K562 (cell line): ENCODE data around the gene PDE1A. TPM values are rescaled to one million over a fixed set of nuclear protein-coding genes. Genes with fewer than 3 reads are reported as not detected.

Experiments
- ATAC-seq: fragments of 200-7000 bp; cut with Tn5 transposase; 3 replicates; pipeline ENCODE4 v1.9.1; 2020; ENCODE audit warnings: moderate library complexity
- BruUV-seq: library from RNA; stranded (reverse); fragments of 400-500 nt; replicated peaks from 2 replicates; lab custom pipeline; 2021; lab: Mats Ljungman, UMichigan
- CTCF ChIA-PET: fragments of 300-600 bp; formaldehyde crosslinking; extraction: SDS; loops from one replicate; lab custom pipeline; 2021; ENCODE audit warnings: low intra/inter-chr PET ratio; lab: Yijun Ruan, JAX
- POLR2A ChIA-PET: fragments of 300-600, 350-650 bp; sonication (Branson Sonifier 250); formaldehyde crosslinking; extraction: SDS; loops from one replicate; lab custom pipeline; 2021; ENCODE audit warnings: antibody characterized with exemption, inconsistent platforms; lab: Yijun Ruan, JAX
- DNase-seq, 4 experiments: peaks; one replicate each; pipeline versions ENCODE4 v3.0.0 to v3.0.0-alpha.2; 2011 to 2018; ENCODE audit warnings: low spot score in 3 of 4, mixed read lengths in 3 of 4; ENCODE audit errors: extremely low read depth in 1 of 4
- FAIRE-seq: peaks from 2 replicates; lab custom pipeline; 2011; peaks lifted over from hg19 to GRCh38; lab: Jason Lieb, UNC
- H2AFZ ChIP-seq: 2 replicates; pipeline ENCODE4 v1.6.0; 2011; ENCODE audit warnings: low read depth, low read length, control low read depth, inconsistent platforms
- H3K27ac ChIP-seq: fragments of 200-600 bp; 3 replicates; pipeline ENCODE4 v1.8.0; 2011; ENCODE audit warnings: low read depth, mild to moderate bottlenecking, control low read depth, inconsistent platforms, low read length, moderate library complexity, mixed read lengths; ENCODE audit errors: extremely low read depth
- H3K27me3 ChIP-seq, 2 experiments: fragments of 300-600 bp in 1 of 2; 2 replicates in 1 of 2; 3 replicates in 1 of 2; pipeline versions ENCODE4 v1.6.0 to v1.8.0; 2011; ENCODE audit warnings: inconsistent platforms in 2 of 2, low read length in 2 of 2, mild to moderate bottlenecking in 1 of 2, mixed read lengths in 1 of 2, moderate library complexity in 1 of 2; ENCODE audit not compliant: control insufficient read depth in 2 of 2, insufficient read depth in 2 of 2
- H3K36me3 ChIP-seq: fragments of 300-600 bp; 3 replicates; pipeline ENCODE4 v1.8.0; 2011; ENCODE audit warnings: mild to moderate bottlenecking, low read length, inconsistent platforms; ENCODE audit not compliant: control insufficient read depth, insufficient read depth
- H3K4me1 ChIP-seq, 2 experiments: fragments of 200-600 bp in 1 of 2; replicated peaks in 1 of 2; 2 replicates in 1 of 2; 3 replicates in 1 of 2; pipeline versions ENCODE4 v1.5.1 to v1.8.0; 2011; ENCODE audit warnings: inconsistent platforms in 2 of 2, low read length in 2 of 2, mild to moderate bottlenecking in 1 of 2, mixed read lengths in 1 of 2, moderate library complexity in 1 of 2; ENCODE audit not compliant: control insufficient read depth in 2 of 2, insufficient read depth in 2 of 2
- H3K4me2 ChIP-seq: 2 replicates; pipeline ENCODE4 v1.6.1; 2011; ENCODE audit warnings: low read length, control low read depth, inconsistent platforms, mixed read lengths; ENCODE audit not compliant: insufficient read depth
- H3K4me3 ChIP-seq: fragments of 200-600 bp; sonication (generic), shearing (Covaris generic); 2 replicates; pipeline ENCODE4 v1.5.1; 2016; ENCODE audit warnings: control low read depth, inconsistent platforms
- H3K79me2 ChIP-seq: fragments of 200-600 bp; 3 replicates; pipeline ENCODE4 v1.8.0; 2011; ENCODE audit warnings: low read length, inconsistent platforms; ENCODE audit not compliant: control insufficient read depth, insufficient read depth
- H3K9ac ChIP-seq, 2 experiments: 2 replicates each; pipeline versions ENCODE4 v1.6.0 to v1.6.1; 2011; ENCODE audit warnings: low read depth in 2 of 2, low read length in 2 of 2, control low read depth in 1 of 2, inconsistent platforms in 1 of 2, mild to moderate bottlenecking in 1 of 2, mixed read lengths in 1 of 2; ENCODE audit not compliant: insufficient read depth in 1 of 2
- H3K9me1 ChIP-seq: one replicate; pipeline ENCODE4 v1.6.0; 2011; ENCODE audit warnings: inconsistent platforms, mild to moderate bottlenecking, low read length, moderate library complexity; ENCODE audit not compliant: control insufficient read depth, insufficient read depth
- H3K9me3 ChIP-seq: replicated peaks from 2 replicates; pipeline ENCODE4 v1.5.1; 2011; ENCODE audit warnings: low read depth, low read length, inconsistent platforms; ENCODE audit not compliant: control insufficient read depth, insufficient read depth
- H4K20me1 ChIP-seq: replicated peaks from 2 replicates; pipeline ENCODE4 v1.6.1; 2011; ENCODE audit warnings: low read length, inconsistent platforms, mixed read lengths; ENCODE audit not compliant: control insufficient read depth, insufficient read depth
- CEBPB ChIP-seq: fragments of 450-650 bp; IDR thresholded peaks from 2 replicates; pipeline ENCODE4 v1.6.1; 2016; ENCODE audit warnings: missing genetic modification characterization, missing compliant biosample characterization
- CEBPG ChIP-seq, 3 experiments: fragments of 200-800 bp in 1 of 3; sonication (Bioruptor generic) in 1 of 3; sonication (generic) in 1 of 3; formaldehyde crosslinking in 1 of 3; IDR thresholded peaks in 2 of 3; conservative IDR thresholded peaks in 1 of 3; 2 replicates each; pipeline versions ENCODE4 v1.6.1 to v1.8.0; 2016 to 2022; ENCODE audit warnings: missing compliant biosample characterization in 2 of 3, missing genetic modification characterization in 2 of 3, mild to moderate bottlenecking in 1 of 3, missing genetic modification reagents in 1 of 3
- EGR1 ChIP-seq: fragments of 450-650 bp; conservative IDR thresholded peaks from 2 replicates; pipeline ENCODE4 v1.6.1; 2017; ENCODE audit warnings: mild to moderate bottlenecking
- KLF10 ChIP-seq: fragments of 250-450 bp; sonication (Bioruptor Pico); IDR thresholded peaks from 2 replicates; pipeline ENCODE4 v1.6.1; 2021; ENCODE audit warnings: matching md5 sums
- MTF1 ChIP-seq: fragments of 250-450 bp; sonication (Bioruptor Pico); IDR thresholded peaks from 2 replicates; pipeline ENCODE4 v1.9.0; 2021; ENCODE audit warnings: moderate library complexity, mild to moderate bottlenecking, inconsistent platforms, borderline replicate concordance
- RBM17 ChIP-seq: fragments of 200-400 bp; formaldehyde crosslinking; IDR thresholded peaks from 2 replicates; pipeline ENCODE4 v1.6.1; 2017; ENCODE audit warnings: low read depth, mild to moderate bottlenecking, low read length, borderline replicate concordance
- WGBS: fragments of 100-300 bp; shearing (Covaris generic); methylation state at CpG from one replicate; pipeline ENCODE4 v1.1.6; 2016; ENCODE audit warnings: low coverage, mixed read lengths; ENCODE audit not compliant: insufficient coverage; ENCODE audit errors: missing lambda C conversion rate; 5-methylcytosine and 5-hydroxymethylcytosine counted together
- in situ Hi-C: fragments of 300-500 bp; cut with MboI; formaldehyde crosslinking; loops from 4 replicates; pipeline ENCODE4 v1.15.0; 2018; ENCODE audit warnings: inconsistent platforms, mixed read lengths
- intact Hi-C: fragments of 100-400 bp; cut with micrococcal nuclease; formaldehyde crosslinking; loops from 2 replicates; pipeline ENCODE4 v1.14.2; 2022
- polyA plus RNA-seq, 8 experiments: library from polyadenylated mRNA; depleted of rRNA in 4 of 8; stranded (reverse) in 5 of 8; unstranded in 3 of 8; fragments of >200 nt; fragmentation: Nextera tagmentation in 2 of 8; fragmentation: Illumina TruSeq in 1 of 8; extraction: Ambion mirVana in 2 of 8; extraction: Trizol in 1 of 8; gene quantifications; 2 replicates each; pipeline versions ENCODE4 v1.2.1 to v1.2.3, GENCODE V29; 2011 to 2014; ENCODE audit warnings: inconsistent platforms in 1 of 8, missing spikeins in 1 of 8
- total RNA-seq, 7 experiments: library from RNA; depleted of rRNA in 6 of 7; stranded (reverse); fragments of >200 nt in 6 of 7; fragmentation: Illumina TruSeq in 2 of 7; extraction: Trizol in 2 of 7; gene quantifications; 2 replicates each; pipeline versions ENCODE4 v1.2.1 to v1.2.3, GENCODE V29; 2011 to 2021; ENCODE audit warnings: low replicate concordance in 1 of 7
- TF ChIP-seq, protein P1 (sequence below): fragments of 450-650 bp; IDR thresholded peaks from one replicate; pipeline ENCODE4 v1.6.1; 2018; ENCODE audit warnings: mild to moderate bottlenecking, moderate library complexity; ENCODE audit not compliant: partially characterized antibody
- TF ChIP-seq, protein P2 (sequence below): fragments of 450-650 bp; formaldehyde crosslinking; IDR thresholded peaks from 2 replicates; pipeline ENCODE4 v1.4.0; 2020; ENCODE audit warnings: mild to moderate bottlenecking, moderate library complexity

PDE1A gene
- total and polyA plus RNA-seq, 9 of the 15 experiments (the other 6 are each of a cell fraction or from before 2014, with no cell fraction given): 0.14 to 0.91 (median 0.32) TPM

DNA sequence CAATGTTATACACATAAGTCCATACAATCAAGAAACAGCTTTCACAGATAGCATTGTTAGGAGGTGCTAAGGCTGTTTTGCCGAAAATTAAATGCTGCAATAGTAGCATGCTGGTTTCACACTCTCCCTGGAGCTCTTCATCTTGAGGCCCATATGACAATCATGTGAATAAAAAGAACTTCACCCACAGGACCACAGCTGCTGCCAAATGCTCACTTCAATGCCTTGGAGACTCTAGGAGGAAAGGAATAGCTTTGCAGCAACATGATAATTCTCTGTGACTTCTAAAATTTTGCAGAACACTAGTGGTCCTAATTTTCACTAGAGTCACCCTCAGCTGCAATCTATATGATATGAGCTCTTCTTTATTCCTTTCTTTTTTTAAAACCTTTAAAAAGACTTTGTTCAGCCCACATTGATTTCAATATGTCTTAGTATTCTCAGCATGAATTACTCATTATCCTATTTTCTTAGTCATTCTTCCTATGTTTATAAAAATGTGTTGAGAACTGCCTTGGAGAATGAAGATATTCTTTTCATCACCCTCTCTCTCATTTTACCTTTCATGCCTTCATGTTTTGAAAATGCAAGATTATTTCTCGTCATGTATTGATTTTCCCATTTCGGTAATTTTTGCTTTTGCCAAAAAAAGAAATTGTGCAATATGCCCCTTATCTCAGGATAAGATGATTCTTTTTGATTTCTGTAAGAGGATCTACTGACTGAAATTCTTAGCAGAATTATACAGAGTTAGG, 108.2 kb downstream of the PDE1A start:
- no peak for ATAC-seq
- BruUV-seq: no TSS peak
- H3K4me2 ChIP-seq: no peak overlapping the region

DNA sequence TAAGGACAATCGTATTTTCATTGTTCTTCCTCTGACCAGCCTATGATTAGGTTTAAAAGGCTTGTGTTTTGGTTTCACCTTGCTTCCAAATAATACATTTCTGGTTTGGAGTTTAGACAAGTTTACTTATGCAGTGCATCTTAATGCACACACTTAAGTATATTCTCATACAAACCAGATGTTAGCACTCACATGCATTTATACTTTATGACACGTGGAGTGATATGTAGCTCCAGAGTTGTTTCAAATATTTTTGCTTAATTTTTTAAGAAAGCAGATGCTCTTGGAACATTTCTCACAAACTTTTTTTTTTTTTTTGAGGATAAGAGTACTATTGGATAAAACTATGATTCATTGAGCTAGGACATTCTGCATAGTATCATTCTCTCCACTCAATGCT, 109.9 kb downstream of the PDE1A start:
- POLR2A ChIA-PET: no interaction called here
- in situ Hi-C loops (no loop called here), intact Hi-C loops (no loop called here)
- Histone ChIP-seq H2AFZ (no peak overlapping the region), H3K27ac (no peak overlapping the region), H3K4me1 (no peaks in the 10 kb centered on the region), H3K9me3 (no peaks in the 10 kb centered on the region), H3K9ac (no peak overlapping the region), H3K4me3 (no peak overlapping the region), H3K79me2 (no peaks in the 10 kb centered on the region), H4K20me1 (no peaks in the 10 kb centered on the region), H3K36me3 (no peaks in the 10 kb centered on the region), H3K27me3 (no peaks in the 10 kb centered on the region), H3K9me1 (no peaks in the 10 kb centered on the region), H3K4me2 (no peak overlapping the region)
- DNase-seq (no peak), ATAC-seq (no peak), FAIRE-seq (no peak)
- no TSS peak for BruUV-seq
- CTCF ChIA-PET: no interaction called here
- TF ChIP-seq KLF10 (CRISPR knock-in tag): no peak
- no peak for TF ChIP-seq RBM17
- TF ChIP-seq, protein P1, sequence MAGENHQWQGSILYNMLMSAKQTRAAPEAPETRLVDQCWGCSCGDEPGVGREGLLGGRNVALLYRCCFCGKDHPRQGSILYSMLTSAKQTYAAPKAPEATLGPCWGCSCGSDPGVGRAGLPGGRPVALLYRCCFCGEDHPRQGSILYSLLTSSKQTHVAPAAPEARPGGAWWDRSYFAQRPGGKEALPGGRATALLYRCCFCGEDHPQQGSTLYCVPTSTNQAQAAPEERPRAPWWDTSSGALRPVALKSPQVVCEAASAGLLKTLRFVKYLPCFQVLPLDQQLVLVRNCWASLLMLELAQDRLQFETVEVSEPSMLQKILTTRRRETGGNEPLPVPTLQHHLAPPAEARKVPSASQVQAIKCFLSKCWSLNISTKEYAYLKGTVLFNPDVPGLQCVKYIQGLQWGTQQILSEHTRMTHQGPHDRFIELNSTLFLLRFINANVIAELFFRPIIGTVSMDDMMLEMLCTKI: no peak
- TF ChIP-seq, protein P2, sequence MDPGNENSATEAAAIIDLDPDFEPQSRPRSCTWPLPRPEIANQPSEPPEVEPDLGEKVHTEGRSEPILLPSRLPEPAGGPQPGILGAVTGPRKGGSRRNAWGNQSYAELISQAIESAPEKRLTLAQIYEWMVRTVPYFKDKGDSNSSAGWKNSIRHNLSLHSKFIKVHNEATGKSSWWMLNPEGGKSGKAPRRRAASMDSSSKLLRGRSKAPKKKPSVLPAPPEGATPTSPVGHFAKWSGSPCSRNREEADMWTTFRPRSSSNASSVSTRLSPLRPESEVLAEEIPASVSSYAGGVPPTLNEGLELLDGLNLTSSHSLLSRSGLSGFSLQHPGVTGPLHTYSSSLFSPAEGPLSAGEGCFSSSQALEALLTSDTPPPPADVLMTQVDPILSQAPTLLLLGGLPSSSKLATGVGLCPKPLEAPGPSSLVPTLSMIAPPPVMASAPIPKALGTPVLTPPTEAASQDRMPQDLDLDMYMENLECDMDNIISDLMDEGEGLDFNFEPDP (CRISPR knock-in tag): no peak
- 2% methylated on average over 2 of the region's 2 CpGs for WGBS

More for the DNA sequence above, 108.2 kb downstream of the PDE1A start:
- Histone ChIP-seq H3K9me1 (no peaks in the 10 kb centered on the region), H2AFZ (no peak overlapping the region), H3K9me3 (no peaks in the 10 kb centered on the region), H3K36me3 (no peaks in the 10 kb centered on the region), H4K20me1 (no peaks in the 10 kb centered on the region), H3K79me2 (no peaks in the 10 kb centered on the region), H3K9ac (no peak overlapping the region), H3K4me1 (no peaks in the 10 kb centered on the region), H3K4me3 (no peak overlapping the region), H3K27me3 (no peaks in the 10 kb centered on the region), H3K27ac (no peak overlapping the region)
- CTCF ChIA-PET: no interaction called here
- in situ Hi-C loops (no loop called here), intact Hi-C loops (no loop called here)
- 5% methylated on average over 3 of the region's 3 CpGs for WGBS
- TF ChIP-seq MTF1 (no peak), CEBPB (tag) (0 out of 2 replicates have a peak, but pooled peaks have one; percentile 28), CEBPG (CRISPR knock-in tag; IDR thresholded peaks at IDR 0.05) (no peak), CEBPG (tag; conservative IDR thresholded peaks at IDR 0.05 in 1 of 2, IDR thresholded peaks at IDR 0.05 in 1 of 2) (peak in 1 of 2 experiments; percentile 60; a peak in 2 of 4 replicates), EGR1 (no peak)
- DNase-seq (no peak), FAIRE-seq (no peak)
- POLR2A ChIA-PET: interaction anchor here (0.6 kb wide), 1 partner anchor 9 kb away, joined by 3 read pairs; no protein-coding TSS in a partner anchor
